GM18511 (cell line): ENCODE results near the gene LIME1.

Source experiments
- ATAC-seq: cut with Tn5 transposase; IDR thresholded peaks from one replicate; pipeline ENCODE4 v1.9.1; 2021; ENCODE audit warnings: mild to moderate bottlenecking, moderate library complexity; ENCODE audit not compliant: unreplicated experiment

The LIME1 gene

DNA sequence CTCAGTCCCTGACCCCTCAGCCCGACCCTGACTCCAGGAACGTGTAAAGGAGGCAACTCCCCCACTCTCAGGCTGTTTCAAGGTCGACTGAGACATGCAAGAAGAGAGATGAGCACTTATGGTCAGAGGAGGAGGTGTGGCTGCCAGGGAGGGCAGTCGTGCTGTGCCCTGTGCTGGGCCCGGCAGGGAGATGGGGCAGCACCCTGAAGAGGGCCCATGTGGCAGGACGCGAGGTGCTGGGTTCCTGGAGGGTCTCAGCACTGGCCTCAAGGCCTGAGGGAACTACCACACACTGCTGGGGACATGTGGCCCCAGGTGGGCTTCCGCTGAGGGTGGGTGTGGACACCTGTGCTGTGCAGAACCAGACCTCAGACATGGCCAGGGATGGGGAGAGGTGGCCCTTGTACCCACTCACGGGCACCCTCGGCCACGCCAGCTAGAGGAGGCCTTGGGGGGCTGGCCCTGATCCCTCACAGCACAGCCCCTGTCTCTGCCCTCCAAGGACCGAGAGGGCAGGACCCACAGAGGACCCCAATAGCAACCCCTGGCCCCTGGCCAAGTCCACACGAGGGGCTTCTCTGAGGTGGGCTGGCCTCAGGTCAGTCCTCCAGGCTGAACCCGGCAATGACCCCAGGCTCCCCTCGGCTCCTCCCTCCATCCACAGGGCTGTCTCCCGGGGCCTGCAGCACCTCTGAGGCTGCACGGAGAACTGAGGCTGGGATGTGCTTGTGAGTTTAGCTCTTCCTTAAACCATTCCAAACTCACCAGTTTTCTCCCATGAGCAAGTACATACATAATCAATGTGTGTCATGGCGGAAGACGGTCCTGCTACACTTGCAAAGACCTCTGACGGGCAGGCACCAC is 11.8 kb downstream of the LIME1 start:
- ATAC-seq: no peak

DNA sequence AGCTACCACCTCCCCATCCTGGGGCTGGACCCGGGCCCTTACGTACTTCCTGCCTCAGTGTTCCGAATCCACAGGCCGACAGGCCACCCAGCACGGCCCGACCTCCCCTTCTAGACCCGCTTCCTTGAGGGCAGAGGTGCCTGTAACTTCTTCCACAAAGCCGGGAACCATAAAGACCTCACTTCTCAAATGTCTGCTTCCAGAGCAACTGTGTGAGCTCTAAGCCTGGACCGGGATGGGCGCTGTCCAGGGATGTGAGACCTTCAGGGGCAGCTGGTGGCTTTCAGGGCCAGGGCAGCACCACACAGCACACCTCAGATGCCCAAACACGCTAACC is 12.4 kb downstream of the LIME1 start:
- ATAC-seq: no peak

DNA sequence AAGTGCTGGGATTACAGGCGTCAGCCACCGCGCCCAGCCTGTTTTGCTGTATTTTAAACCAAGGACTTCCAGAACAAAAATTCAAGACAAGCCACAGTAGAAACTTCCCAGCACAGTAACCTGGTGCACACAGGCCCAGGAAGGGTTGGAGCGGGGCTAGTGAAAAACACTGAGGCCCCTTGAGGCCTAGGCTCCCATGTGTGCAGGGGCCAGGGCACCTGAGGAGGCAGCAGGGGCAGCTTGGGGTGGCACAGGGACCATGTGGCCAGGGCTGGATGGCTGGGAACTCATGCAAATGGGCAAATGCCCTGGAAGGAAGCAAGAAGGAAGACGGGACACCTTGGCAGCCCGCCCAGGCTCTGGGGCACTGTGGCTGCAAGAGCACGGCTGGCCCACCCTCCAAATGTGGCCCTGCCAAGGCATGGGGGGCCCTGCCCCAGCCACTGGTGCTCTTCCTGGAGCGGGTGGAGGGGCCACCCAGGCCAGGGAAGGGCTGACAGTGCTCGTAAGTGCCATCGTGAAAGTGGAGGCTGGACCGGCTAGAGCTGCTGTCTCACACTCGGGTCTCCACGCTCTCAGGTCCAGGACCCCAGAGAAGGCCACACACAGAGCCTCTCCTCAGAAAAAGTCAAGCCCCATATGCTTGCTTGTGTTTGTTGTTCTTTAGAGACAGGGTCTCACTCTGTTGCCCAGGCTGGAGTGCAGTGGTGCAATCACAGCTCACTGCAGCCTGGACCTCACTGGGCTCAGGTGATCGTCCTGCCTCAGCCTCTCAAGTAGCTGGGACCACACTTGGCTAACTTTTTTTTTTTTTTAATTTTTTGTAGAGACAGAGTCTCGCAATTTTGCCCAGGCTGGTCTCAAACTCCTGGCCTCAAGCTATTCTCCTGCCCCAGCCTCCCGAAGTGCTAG is 13.4 kb downstream of the LIME1 start:
- ATAC-seq: no peak

DNA sequence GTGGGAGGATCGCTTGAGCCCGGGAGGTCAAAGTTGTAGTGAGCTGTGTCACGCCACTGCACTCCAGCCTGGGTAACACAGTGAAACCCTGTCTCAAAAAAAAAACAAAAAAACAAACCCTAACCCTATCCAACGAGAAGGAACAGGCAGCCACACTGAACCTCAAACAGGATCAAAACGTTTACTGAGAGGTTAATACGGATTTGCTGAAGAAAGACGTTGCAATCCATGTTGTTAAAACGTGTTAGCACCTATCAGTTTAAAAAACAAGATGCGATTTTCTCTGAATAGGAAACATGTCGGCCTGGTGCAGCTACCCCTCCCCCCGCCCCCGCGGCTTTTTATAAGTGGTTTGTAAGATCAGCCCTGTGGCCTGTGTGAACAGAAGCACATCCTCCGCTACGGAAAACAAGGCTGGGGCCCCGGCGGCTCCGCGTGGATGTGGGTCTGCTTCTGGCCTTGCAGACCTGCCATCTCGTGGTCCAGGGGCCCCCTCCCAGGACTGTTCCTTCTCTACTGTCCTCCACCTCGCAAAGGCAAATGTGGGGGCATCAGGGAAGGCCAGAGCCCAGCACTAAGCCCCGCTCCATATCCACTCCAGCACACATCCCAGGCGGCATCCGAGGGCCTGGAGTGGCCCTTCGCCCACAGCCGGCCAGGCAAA is 14.5 kb downstream of the LIME1 start:
- ATAC-seq: no peak

DNA sequence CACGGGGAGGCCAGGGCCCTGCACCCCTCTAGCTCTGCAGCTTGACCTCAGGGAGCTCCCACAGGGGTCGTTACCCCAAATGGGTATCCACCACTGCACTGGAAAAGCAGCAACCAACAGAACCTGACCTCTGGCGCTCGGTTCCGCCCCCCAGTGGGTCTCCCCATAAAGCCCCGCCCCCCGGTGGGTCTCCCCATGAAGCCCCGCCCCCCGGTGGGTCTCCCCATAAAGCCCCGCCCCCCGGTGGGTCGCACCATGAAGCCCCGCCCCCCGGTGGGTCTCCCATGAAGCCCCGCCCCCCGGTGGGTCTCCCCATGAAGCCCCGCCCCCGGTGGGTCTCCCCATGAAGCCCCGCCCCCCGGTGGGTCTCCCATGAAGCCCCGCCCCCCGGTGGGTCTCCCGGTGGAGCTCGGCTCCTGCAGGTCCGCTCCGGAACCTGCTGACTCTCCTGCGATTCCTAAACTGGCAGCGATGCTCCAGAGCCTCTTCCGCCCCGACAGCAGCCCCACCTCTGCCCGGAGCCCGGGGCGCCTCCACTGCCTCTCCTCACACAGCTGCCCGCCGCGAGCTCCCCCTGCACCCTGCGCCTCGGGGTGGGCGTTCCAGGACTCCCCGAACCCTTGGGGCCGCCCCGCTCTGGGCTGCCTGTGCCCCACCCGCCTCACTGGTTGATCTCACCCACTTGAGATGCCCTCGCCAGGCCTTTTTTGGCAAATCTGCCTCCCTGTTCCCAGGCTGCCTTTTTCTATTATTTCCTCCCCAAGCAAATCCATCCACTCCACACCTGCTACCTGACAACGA is 15.2 kb downstream of the LIME1 start:
- ATAC-seq: no peak

GRCh38 chr20:63752411-63753101 is 16.1 kb downstream of the LIME1 start:
- ATAC-seq: no peak

GRCh38 chr20:63753381-63753780 is 16.9 kb downstream of the LIME1 start:
- no peak for ATAC-seq

DNA sequence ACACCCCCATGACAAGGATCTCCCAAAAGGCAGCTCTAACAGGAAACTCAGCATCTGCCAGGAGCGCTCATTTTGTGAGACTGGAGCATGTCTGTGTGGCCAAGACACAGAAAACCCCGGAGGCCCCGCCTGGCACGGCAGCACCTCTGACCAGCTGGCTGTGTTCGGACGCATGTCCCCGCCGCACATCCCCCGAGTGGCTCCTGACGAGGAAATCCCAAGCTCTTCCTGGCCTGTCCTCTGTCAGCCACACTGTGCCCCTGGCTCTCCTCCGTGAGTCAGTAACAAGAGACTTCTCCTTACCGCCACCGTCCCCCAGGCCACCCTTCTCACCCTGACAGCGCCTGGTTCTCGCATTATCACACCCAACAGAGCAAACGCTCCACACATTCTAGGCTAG is 17.5 kb downstream of the LIME1 start:
- no peak for ATAC-seq

GRCh38 chr20:63755933-63756647 is 19.6 kb downstream of the LIME1 start:
- ATAC-seq: no peak

GRCh38 chr20:63756648-63756991 is 20.2 kb downstream of the LIME1 start:
- no peak for ATAC-seq

DNA sequence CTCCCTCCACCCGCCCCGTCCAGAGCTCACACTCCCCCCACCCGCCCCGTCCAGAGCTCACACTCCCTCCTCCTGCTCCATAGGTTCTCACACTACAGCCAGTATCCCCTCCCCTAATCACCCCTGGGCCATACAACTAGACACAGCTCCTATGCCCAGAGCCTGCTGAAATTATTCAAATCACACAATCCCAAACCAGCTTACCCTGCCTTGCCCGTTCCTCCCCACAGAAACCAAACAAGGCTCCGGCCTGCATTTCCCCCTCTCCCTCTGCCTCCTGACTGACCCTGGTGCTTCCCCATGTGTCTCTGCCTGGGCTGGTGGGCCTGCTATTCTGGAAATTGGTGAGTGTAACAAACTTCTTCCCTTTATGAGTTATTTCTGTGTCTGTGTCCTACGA is 21.7 kb downstream of the LIME1 start:
- no peak for ATAC-seq

DNA sequence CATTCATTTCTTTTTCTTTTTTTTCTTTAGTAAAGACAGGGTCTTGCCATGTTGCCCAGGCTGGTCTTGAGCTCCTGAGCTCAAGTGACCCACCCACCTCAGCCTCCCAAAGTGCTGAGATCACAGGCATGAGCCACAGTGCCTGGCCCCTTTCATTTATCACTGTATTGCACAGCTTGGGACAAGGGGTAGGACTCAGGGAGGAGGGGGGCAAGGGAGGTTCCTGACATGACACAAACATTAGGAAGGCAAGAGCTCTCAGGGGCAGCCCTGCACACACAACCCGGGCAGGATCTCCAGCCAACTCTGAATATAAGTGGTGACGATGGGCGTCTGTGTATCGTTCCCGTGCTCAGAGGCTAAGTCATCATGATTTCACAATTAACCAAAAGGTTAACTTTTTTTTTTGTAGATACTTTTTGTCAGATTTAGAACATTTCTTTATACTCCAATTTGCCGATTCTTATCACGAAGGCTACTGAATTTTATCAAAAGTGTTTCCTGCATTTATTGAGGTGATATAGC is 23.0 kb downstream of the LIME1 start:
- no peak for ATAC-seq

GRCh38 chr20:63765082-63765873 is 28.8 kb downstream of the LIME1 start:
- ATAC-seq: no peak

- ATAC-seq: no peak
Observed at GRCh38 chr20:63765902-63766301, 29.4 kb downstream of the LIME1 start.

DNA sequence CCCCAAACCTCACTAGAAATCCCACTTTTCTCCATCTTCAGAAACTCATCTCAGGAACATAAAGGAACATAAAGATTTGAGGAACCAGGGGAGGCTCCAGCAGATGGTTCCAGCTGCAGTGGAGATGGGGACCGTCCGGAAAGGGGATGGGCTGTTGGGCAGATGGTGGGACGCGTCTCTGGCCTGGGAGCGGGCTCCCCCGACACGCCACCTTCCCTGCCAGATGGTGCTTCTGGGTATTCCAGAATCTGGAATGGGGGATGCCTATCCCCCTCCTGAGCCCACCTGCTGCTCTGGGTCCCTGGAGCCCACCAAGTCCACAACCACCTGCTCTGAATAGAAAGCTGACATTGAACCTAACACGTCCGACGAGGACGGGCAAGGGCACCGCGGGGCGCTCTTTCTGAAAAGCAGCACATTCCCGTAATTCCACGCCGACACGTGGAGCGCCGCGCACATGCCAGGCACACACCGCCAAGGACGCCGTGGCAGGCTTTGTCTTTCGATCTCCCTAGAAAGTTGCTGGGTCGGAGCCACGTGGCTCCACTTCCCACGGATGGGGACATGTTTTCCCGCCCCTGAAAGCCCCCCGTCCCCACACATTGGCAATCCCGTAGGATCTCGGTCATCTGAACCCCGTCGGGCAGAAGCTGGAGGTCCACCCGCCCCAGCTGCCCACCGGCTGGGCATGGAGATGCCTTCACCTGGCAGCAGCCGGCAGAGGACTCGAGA is 30.4 kb downstream of the LIME1 start:
- ATAC-seq: no peak

DNA sequence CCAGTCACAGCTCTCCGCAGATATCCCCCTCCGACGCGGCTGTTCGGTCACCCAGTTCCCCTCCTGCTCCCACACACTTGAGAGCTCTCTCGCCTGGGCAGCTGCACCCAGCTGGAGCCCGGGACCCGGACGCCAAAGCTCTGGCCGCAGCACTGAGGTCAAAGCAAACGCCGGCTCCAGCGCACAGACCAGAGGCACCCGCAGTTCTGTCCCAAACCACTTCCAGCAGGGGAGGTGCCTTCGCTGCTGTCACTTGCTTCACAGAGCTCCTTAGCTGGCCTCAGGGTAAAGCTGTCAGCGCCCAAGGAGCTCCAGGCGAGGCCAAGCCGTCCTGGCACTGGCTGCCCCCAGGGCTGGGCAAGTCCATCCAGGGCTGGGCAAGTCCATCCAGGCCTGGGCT is 31.0 kb downstream of the LIME1 start:
- no peak for ATAC-seq

DNA sequence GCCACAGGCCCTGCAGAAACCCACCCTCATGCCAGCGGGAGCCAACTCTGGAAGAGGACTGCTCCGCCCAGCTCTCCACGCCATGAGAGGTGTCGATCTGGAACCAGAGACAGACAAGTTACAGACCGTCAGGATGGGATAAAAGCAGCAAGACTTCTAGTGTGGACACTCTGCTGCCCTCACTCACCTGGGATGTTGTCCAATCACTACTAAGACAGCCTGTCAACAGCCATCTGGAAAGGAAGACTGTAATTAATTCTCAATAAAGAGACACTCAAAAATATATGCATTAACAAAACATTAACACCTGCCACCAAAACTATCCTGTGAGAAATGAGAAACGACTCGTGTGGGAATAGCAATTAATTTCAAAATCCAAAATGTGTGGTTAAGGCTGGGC is 31.4 kb downstream of the LIME1 start:
- ATAC-seq: no peak
